Right atrium auricular region (tissue), 2 donors: Measurements from ENCODE around the gene DMWD. TPM values are rescaled to one million over a fixed set of nuclear protein-coding genes. Genes with fewer than 3 reads are reported as not detected.

Experiments
- DNase-seq: peaks from one replicate; pipeline ENCODE4 v3.0.0-alpha.2; 2019; ENCODE audit warnings: low spot score
- H3K27ac ChIP-seq, 2 donors: fragments of 200-600 bp; sonication (generic); 1 replicate in 1 of 2; 2 replicates in 1 of 2; pipeline ENCODE4 v1.5.1; 2016 to 2019
- H3K27me3 ChIP-seq, 2 donors: fragments of 200-600 bp; sonication (generic); one replicate each; pipeline versions ENCODE4 v1.5.1 to v1.6.0; 2017 to 2019
- H3K36me3 ChIP-seq: fragments of 200-600 bp; sonication (generic); one replicate; pipeline ENCODE4 v1.5.1; 2016
- H3K4me1 ChIP-seq, 2 donors: fragments of 200-600 bp; sonication (generic); one replicate each; pipeline versions ENCODE4 v1.5.1 to v1.6.0; 2017 to 2019
- H3K4me3 ChIP-seq, 2 donors: fragments of 200-600 bp; sonication (generic); 1 replicate in 1 of 2; 2 replicates in 1 of 2; pipeline ENCODE4 v1.5.1; 2017 to 2019; ENCODE audit warnings: mild to moderate bottlenecking in 1 of 2, moderate library complexity in 1 of 2
- H3K9me3 ChIP-seq, 2 donors: fragments of 200-600 bp; sonication (generic); one replicate each; pipeline ENCODE4 v1.5.1; 2019
- CTCF ChIP-seq, 2 donors: fragments of 200-600 bp; sonication (generic); IDR thresholded peaks; one replicate each; pipeline ENCODE4 v1.5.1; 2019; ENCODE audit warnings: antibody characterized with exemption in 2 of 2
- total RNA-seq, 2 donors: library from RNA; depleted of rRNA; stranded (reverse); fragments of >200 nt; gene quantifications; one replicate each; pipeline ENCODE4 v1.1.0, GENCODE V29; 2016

The DMWD gene
- total RNA-seq, result 10 to 100 TPM; 41.5 to 55.9 TPM

GRCh38 chr19:45792470-45793177 is at the start of gene DMWD:
TSS of gene DMWD (minus strand) at chr19:45792845. CDS start at chr19:45792756, 89 bp downstream.
- Histone ChIP-seq H3K36me3 (peaks cover 19% of the 10 kb centered on the region), H3K27me3 (no peaks in the 10 kb centered on the region), H3K27ac (peak within 1 kb of the TSS; percentile 71 to 72), H3K4me3 (peak within 1 kb of the TSS; percentile 69 to 79), H3K4me1 (peaks cover 0 to 36% of the 10 kb centered on the region in 2 donors), H3K9me3 (no peaks in the 10 kb centered on the region)
- TF ChIP-seq CTCF (IDR thresholded peaks at IDR 0.05), result no peak
- peak; percentile 99 for DNase-seq

GRCh38 chr19:45842198-45842597 is 49.6 kb upstream of the DMWD start:
- no peak for TF ChIP-seq CTCF (IDR thresholded peaks at IDR 0.05)
- DNase-seq, result no peak
- H3K4me1 ChIP-seq, result no peaks in the 10 kb centered on the region
- H3K4me3 ChIP-seq, result no peak overlapping the region
- no peaks in the 10 kb centered on the region for H3K9me3 ChIP-seq
- no peak overlapping the region for H3K27ac ChIP-seq
- no peaks in the 10 kb centered on the region for H3K27me3 ChIP-seq
- H3K36me3 ChIP-seq, result peaks cover 97% of the 10 kb centered on the region

- Histone ChIP-seq H3K4me1 (no peaks in the 10 kb centered on the region), H3K27ac (no peak overlapping the region), H3K27me3 (no peaks in the 10 kb centered on the region), H3K4me3 (no peak overlapping the region), H3K36me3 (peaks cover 96% of the 10 kb centered on the region), H3K9me3 (no peaks in the 10 kb centered on the region)
- DNase-seq, result no peak
- no peak for TF ChIP-seq CTCF (IDR thresholded peaks at IDR 0.05)
Observed at GRCh38 chr19:45834970-45835369, 42.3 kb upstream of the DMWD start.

- H3K27me3 ChIP-seq, result no peaks in the 10 kb centered on the region
- no peaks in the 10 kb centered on the region for H3K9me3 ChIP-seq
- DNase-seq, result no peak
- no peak overlapping the region for H3K4me3 ChIP-seq
- H3K4me1 ChIP-seq, result no peaks in the 10 kb centered on the region
- TF ChIP-seq CTCF (IDR thresholded peaks at IDR 0.05), result no peak
- peaks cover 97% of the 10 kb centered on the region for H3K36me3 ChIP-seq
- no peak overlapping the region for H3K27ac ChIP-seq
Observed at GRCh38 chr19:45828945-45829344, 36.3 kb upstream of the DMWD start.

GRCh38 chr19:45828523-45828922 is 35.9 kb upstream of the DMWD start:
- Histone ChIP-seq H3K36me3 (peaks cover 99% of the 10 kb centered on the region), H3K4me1 (no peaks in the 10 kb centered on the region), H3K9me3 (no peaks in the 10 kb centered on the region), H3K27me3 (no peaks in the 10 kb centered on the region), H3K27ac (no peak overlapping the region), H3K4me3 (no peak overlapping the region)
- no peak for DNase-seq
- TF ChIP-seq CTCF (IDR thresholded peaks at IDR 0.05), result no peak
